HepG2 (cell line): Measurements from ENCODE around the gene SEMA4F. TPM values are rescaled to one million over a fixed set of nuclear protein-coding genes. Genes with fewer than 3 reads are reported as not detected.

Source experiments
- CTCF ChIP-seq: sonication (generic); formaldehyde crosslinking; IDR thresholded peaks from 2 replicates; pipeline ENCODE4 v1.5.0; 2020; ENCODE audit warnings: mild to moderate bottlenecking, missing genetic modification reagents, moderate library complexity
- DZIP1 ChIP-seq: sonication (generic); formaldehyde crosslinking; IDR thresholded peaks from 2 replicates; pipeline ENCODE4 v1.5.0; 2020; ENCODE audit warnings: mild to moderate bottlenecking, missing genetic modification reagents
- E2F2 ChIP-seq: sonication (generic); formaldehyde crosslinking; IDR thresholded peaks from 2 replicates; pipeline ENCODE4 v1.4.0; 2020; ENCODE audit warnings: missing genetic modification reagents, borderline replicate concordance
- FOXC1 ChIP-seq: sonication (generic); formaldehyde crosslinking; IDR thresholded peaks from 2 replicates; pipeline ENCODE4 v1.8.0; 2022; ENCODE audit warnings: mild to moderate bottlenecking, missing genetic modification reagents, borderline replicate concordance
- GATAD1 ChIP-seq: IDR thresholded peaks from 2 replicates; pipeline ENCODE4 v1.6.1; 2016; ENCODE audit warnings: missing genetic modification reagents, missing compliant biosample characterization
- GRHL1 ChIP-seq: sonication (generic); formaldehyde crosslinking; conservative IDR thresholded peaks from 2 replicates; pipeline ENCODE4 v1.8.0; 2022; ENCODE audit warnings: missing genetic modification reagents
- KLF11 ChIP-seq: IDR thresholded peaks from 2 replicates; pipeline ENCODE4 v1.6.1; 2016; ENCODE audit warnings: missing compliant biosample characterization
- MXD1 ChIP-seq: sonication (generic); formaldehyde crosslinking; IDR thresholded peaks from 2 replicates; pipeline ENCODE4 v1.4.0; 2020; ENCODE audit warnings: mild to moderate bottlenecking, missing genetic modification reagents
- SCMH1 ChIP-seq: sonication (generic); formaldehyde crosslinking; IDR thresholded peaks from 2 replicates; pipeline ENCODE4 v1.9.0; 2021; ENCODE audit warnings: missing genetic modification reagents, mild to moderate bottlenecking, borderline replicate concordance
- XRCC5 ChIP-seq: fragments of 200-400 bp; formaldehyde crosslinking; optimal IDR thresholded peaks from 2 replicates; pipeline ENCODE3; 2017; ENCODE audit warnings: mild to moderate bottlenecking, low read length
- YY1 ChIP-seq: IDR thresholded peaks from 2 replicates; pipeline ENCODE4 v1.6.1; 2011; ENCODE audit warnings: low read length, low read depth, moderate library complexity, mild to moderate bottlenecking; ENCODE audit not compliant: insufficient read depth, insufficient replicate concordance
- ZFP41 ChIP-seq: sonication (generic); formaldehyde crosslinking; IDR thresholded peaks from 2 replicates; pipeline ENCODE4 v1.4.0; 2020; ENCODE audit warnings: mild to moderate bottlenecking, missing genetic modification reagents, borderline replicate concordance
- ZNF333 ChIP-seq: sonication (generic); formaldehyde crosslinking; IDR thresholded peaks from 2 replicates; pipeline ENCODE4 v1.4.0; 2020; ENCODE audit warnings: mild to moderate bottlenecking, missing genetic modification reagents, borderline replicate concordance
- ZNF609 ChIP-seq: sonication (generic); formaldehyde crosslinking; IDR thresholded peaks from 2 replicates; pipeline ENCODE4 v1.4.0; 2020; ENCODE audit warnings: mild to moderate bottlenecking, missing genetic modification reagents, borderline replicate concordance
- ZNF678 ChIP-seq: sonication (generic); formaldehyde crosslinking; IDR thresholded peaks from 2 replicates; pipeline ENCODE4 v1.4.0; 2020; ENCODE audit warnings: mild to moderate bottlenecking, missing genetic modification reagents
- polyA plus RNA-seq, 8 experiments: library from polyadenylated mRNA; depleted of rRNA in 3 of 8; stranded (reverse) in 7 of 8; unstranded in 1 of 8; fragments of >200 nt; fragmentation: Illumina TruSeq in 4 of 8; extraction: Trizol in 4 of 8; gene quantifications; 2 replicates each; pipeline versions ENCODE4 v1.2.1 to v1.2.3, GENCODE V29; 2011 to 2016; ENCODE audit warnings: low read depth in 4 of 8, missing spikeins in 1 of 8, mixed read lengths in 1 of 8; ENCODE audit not compliant: insufficient read depth in 1 of 8
- total RNA-seq, 5 experiments: library from RNA; depleted of rRNA; stranded (reverse); fragments of >200 nt; fragmentation: Illumina TruSeq; extraction: Trizol; gene quantifications; 2 replicates each; pipeline ENCODE4 v1.2.3, GENCODE V29; 2016; ENCODE audit warnings: low read depth in 1 of 5

The SEMA4F gene
- total and polyA plus RNA-seq, 2 of the 13 experiments (the other 11 are each of a cell fraction or from before 2014, with no cell fraction given), result 7.1 to 10.3 TPM

- TF ChIP-seq ZNF609, result peak; percentile 57
- peak; percentile 97 for TF ChIP-seq FOXC1 (CRISPR knock-in tag)
- TF ChIP-seq SCMH1 (CRISPR knock-in tag), result no peak
- TF ChIP-seq ZNF678 (CRISPR knock-in tag), result peak; percentile 93
- peak; percentile 99 for TF ChIP-seq CTCF (CRISPR knock-in tag)
- no peak for TF ChIP-seq GRHL1 (CRISPR knock-in tag)
- no peak for TF ChIP-seq KLF11 (CRISPR knock-in tag)
- 0 out of 2 replicates have a peak, but pooled peaks have one; percentile 32 for TF ChIP-seq GATAD1 (CRISPR knock-in tag)
- 0 out of 2 replicates have a peak, but pooled peaks have one; percentile 60 for TF ChIP-seq ZFP41 (CRISPR knock-in tag)
- no peak for TF ChIP-seq MXD1 (CRISPR knock-in tag)
- TF ChIP-seq ZNF333 (CRISPR knock-in tag), result no peak
- no peak for TF ChIP-seq E2F2 (CRISPR knock-in tag)
- TF ChIP-seq XRCC5, result peak; percentile 98
- peak; percentile 61 for TF ChIP-seq YY1
- peak; percentile 94 for TF ChIP-seq DZIP1 (CRISPR knock-in tag)
Observed at GRCh38 chr2:74715081-74715791, 61.2 kb downstream of the SEMA4F start (continued).
